Activated T-cell treated with anti-CD3 and anti-CD28 coated beads, Interleukin-2, amount 50 U/mL, for 1 hour (primary cell): ENCODE data around the gene LARGE2.

Experiments used
- DNase-seq: peaks from one replicate; pipeline ENCODE4 v3.0.0-alpha.2; 2020

Gene LARGE2

DNA sequence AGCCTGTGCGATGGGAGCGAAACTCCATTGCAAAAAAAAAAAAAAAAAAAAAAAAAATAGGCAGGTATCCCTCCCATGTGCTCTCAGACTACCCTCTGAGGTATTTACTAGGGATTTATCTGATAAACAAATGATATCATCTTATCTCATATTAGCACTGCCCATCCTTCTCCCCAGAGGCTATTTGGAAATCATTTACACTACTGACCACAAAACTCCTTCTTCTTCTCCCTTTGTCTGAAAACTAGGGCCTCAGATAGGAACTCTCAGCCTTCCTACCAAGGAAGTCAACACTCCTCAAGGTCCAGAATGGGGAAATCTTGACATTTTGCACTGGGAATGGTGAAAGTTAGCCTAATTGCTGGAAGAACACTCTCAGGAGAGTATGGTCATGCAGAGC is 46.4 kb downstream of the LARGE2 start:
- no peak for DNase-seq

- DNase-seq: no peak
Observed at GRCh38 chr11:45973601-45974000, 51.1 kb downstream of the LARGE2 start.

GRCh38 chr11:45974806-45975205 is 52.4 kb downstream of the LARGE2 start:
- DNase-seq: no peak
